ENCODE data around the gene PITRM1.
"Not testable (repeated sequence)": the region's sequence is repeated elsewhere in the genome, so short reads cannot be mapped to it uniquely, and the experiment has no call there.

Gene PITRM1

DNA sequence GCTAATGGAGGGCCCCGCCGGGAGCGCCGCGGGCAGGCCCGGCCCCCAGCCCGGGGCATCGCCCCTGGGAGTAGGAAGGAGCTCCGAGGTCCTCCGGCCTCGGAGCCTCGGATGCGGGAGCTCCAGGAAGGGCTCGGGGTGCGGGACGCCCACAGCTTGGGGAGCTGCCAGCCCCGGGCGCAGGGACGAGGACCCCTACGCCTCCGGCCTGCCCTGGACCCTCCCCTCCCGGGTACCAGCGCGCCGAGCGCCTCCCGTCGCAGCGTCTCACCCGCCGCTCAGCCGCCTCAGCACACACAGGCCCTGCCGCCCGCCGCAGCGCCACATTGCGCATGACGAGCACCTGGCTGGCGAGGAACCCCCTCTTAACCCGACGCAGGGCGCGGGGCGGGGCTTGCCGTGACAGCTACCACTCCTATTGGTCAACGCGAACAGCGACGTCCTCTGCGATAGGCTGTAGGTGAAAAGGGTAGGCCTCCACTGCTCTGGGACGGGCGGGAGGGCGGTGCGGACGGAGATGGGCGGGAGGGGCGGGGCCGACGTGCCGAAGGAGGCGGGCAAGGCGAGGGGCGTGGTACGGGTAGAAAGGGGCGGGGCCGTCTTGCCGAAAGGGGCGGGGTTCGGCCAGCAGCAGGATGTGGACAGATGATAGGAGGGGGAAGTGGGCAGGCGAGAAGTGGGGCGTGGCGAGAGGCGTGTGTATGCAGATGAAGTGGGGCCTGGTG lies at the start of gene PITRM1:
TSS of gene PITRM1 (minus strand) at position 337 of the 725 bp plus-strand sequence. CDS start at position 327, 10 bp downstream.
- DNase-seq (ENCODE audit: low read depth) = peak; percentile 98

- DNase-seq (ENCODE audit: low read depth) = no peak
Observed at GRCh38 chr10:3222068-3222467, 49.5 kb upstream of the PITRM1 start.

GRCh38 chr10:3221601-3222000 lies 49.0 kb upstream of the PITRM1 start:
- DNase-seq (ENCODE audit: low read depth) = not testable (repeated sequence)

DNA sequence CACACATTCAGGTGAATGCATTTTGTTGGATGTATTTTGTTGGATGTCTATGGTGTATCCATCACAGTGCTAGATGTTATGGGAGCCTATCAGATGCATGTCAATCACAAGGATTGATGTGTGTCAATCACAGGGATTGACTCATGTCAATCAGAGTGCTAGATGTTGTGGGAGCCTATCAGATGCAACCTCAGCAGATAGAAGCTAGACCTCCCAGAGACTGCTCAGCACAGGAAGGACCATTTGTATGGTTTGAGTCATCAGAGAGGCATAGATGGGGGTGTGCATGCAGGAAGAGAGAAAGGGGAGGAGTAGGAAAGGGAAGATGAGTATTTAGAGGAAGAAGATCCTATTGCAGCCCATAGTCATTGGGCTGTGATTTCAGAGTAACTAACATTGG lies 48.3 kb upstream of the PITRM1 start:
- no peak for DNase-seq (ENCODE audit: low read depth)

GRCh38 chr10:3219021-3219628 lies 46.5 kb upstream of the PITRM1 start:
- not testable (repeated sequence) for DNase-seq (ENCODE audit: low read depth)

DNA sequence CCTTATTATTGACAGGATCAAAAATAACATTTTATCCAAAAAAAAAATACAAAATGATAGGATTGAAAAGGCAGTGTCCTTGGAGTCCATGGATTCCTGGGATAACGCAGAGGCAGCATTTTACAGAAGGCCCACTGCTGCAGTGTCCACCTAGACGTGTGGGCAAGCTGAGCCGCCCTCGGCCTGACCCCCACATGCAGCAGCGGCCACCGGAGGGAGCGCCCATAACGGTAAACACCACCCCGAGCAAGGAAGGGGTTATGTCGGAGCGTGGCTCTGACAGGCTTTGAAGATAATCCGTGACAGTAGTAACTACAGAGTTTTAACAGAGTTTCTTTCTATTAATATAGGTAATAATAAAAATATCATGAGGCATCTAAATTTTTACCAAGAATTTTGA lies 45.3 kb upstream of the PITRM1 start:
- DNase-seq (ENCODE audit: low read depth) = no peak

DNA sequence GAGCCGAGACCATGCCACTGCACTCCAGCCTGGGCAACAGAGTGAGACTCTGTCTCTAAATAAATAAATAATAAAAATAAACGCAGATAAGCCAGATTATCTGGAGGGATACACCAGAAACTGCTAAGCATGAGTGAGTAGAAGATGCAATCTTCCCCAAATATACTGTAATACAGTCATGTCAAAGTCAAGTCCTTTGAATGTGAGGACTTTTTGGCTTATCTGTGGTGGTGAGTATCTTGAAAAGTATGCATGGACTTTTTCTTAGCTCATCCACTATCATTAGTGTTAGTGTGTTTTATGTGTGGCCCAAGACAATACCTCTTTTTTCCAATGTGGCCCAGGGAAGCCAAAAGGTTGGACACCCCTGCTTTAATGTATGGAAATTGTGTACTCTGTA lies 44.7 kb upstream of the PITRM1 start:
- no peak for DNase-seq (ENCODE audit: low read depth)

DNA sequence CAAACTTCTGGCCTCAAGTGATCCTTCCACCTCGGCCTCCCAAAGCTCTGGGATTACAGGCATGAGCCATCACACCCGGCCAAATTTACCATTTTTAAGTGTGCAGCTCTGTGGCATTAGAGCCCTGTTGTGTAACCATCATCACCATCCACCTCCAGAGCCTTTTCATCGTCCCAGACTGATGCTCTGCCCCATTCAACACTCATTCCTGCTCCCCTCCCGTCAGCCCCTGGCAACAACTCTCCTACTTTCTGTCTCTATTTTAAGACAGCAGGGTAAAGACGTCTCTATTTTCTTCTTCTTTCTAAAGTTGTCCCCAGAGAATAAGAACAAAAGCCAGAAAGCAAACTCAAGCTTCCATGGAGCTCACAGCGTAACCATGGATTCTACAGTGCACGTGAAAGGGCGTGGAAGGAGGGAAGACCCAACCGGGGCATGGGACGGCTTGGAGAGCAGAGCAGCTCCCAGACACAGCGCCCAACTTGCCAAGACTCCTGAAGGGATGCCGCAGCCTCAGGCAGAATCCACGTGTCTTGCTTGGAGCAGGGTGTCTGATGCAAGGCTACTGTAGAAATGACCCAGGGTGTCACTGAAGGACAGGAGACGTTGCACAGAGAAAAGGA lies 42.7 kb upstream of the PITRM1 start:
- DNase-seq (ENCODE audit: low read depth) = no peak

DNA sequence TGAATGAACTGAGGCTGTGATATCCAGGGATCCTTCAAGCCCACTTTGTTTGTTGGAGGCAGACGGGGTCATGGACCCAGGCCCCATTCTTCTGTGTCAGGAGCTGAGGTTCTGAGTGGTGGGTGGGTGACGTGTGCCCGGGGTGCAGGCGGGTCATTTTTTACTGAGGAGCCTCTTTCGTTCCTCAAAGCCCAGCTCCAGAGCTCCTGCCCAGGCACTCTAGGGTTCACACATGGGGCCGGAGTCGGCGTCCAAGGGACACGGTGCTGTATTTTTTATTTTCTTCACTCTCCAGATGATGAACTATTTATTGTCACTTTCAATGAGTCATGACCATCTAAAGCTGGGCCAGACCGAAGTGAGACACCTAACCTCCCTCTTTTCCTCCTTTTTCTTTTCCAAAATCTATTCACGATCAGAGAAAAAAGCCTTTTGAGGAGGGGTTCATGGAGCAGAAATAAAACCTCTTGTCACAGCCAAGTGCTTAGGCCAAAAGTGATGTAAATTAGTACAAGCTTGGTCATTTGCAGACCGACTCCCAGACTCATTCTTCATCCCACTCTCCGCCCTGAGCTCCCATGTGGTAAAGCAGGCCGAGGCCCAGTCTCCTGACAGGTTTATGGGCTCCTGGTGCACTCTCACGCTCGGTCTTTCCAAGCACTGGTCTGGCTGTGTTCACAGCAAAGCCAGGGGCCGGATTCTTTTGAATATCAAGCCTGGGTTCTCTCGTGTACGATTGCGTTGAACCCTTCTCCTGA lies 41.4 kb upstream of the PITRM1 start:
- DNase-seq (ENCODE audit: low read depth) = no peak

GRCh38 chr10:3213208-3213607 lies 40.6 kb upstream of the PITRM1 start:
- DNase-seq (ENCODE audit: low read depth) = no peak

GRCh38 chr10:3210251-3210877 lies 37.8 kb upstream of the PITRM1 start:
- DNase-seq (ENCODE audit: low read depth) = no peak

GRCh38 chr10:3208481-3209406 lies 36.2 kb upstream of the PITRM1 start:
- DNase-seq (ENCODE audit: low read depth) = no peak

GRCh38 chr10:3207351-3207750 lies 34.8 kb upstream of the PITRM1 start:
- DNase-seq (ENCODE audit: low read depth) = no peak

DNA sequence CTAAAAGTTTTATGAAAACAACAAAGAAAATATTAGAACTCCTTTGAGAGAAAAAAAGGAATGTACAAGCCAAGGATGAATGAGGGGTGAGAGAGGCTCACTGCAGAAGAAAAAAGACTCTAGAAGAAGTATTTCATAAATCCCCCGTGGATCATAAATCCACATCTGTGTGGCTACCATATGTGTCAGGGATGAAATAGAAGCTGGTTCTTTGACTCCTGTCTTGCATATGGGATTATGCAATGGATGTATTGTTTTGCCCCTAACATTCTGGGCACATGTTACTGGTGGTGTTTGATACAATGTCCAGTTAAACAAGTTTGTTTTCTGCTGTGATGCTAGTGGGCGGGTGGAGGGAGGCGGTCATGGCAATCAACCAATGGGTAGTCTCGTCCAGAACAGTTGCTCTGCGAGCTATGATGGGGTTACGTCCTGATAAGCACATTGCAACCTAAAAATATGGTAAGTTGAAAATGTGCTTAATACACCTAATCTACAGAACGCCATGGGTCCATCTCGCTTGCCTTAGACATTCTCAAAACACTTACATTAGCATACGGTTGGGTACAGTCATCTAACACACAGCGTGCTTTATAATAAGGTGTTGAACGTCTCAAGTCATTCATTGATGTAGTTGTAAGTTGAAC lies 34.1 kb upstream of the PITRM1 start:
- DNase-seq (ENCODE audit: low read depth) = no peak

- no peak for DNase-seq (ENCODE audit: low read depth)
Observed at GRCh38 chr10:3203972-3204371, 31.4 kb upstream of the PITRM1 start.

- no peak for DNase-seq (ENCODE audit: low read depth)
Observed at GRCh38 chr10:3203016-3203811, 30.6 kb upstream of the PITRM1 start.

DNA sequence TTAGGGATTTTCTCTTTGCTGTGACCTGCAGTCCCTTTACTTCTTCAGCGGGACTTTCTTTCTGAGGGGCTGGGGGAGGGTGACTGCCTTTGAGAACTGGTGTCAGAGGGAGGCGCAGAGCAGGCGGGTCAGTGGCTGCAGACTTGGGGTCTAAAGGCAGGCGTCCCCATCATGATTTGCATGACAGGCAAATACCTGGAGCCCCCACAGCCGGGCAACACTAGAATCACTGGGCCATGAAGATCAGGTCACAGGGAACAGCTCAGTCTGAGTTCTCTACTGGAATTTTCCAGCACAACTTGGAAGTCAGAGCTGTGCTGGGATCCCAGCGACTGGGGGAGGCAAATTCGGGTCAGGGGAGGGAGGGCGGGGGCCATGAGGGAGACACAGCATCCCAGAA lies 29.2 kb upstream of the PITRM1 start:
- no peak for DNase-seq (ENCODE audit: low read depth)

GRCh38 chr10:3199488-3199887 lies 26.9 kb upstream of the PITRM1 start:
- no peak for DNase-seq (ENCODE audit: low read depth)

- DNase-seq (ENCODE audit: low read depth) = no peak
Observed at GRCh38 chr10:3198900-3199299, 26.3 kb upstream of the PITRM1 start.

All from activated T-cell treated with anti-CD3 and anti-CD28 coated beads for 48 hours (primary cell).